NCI-H1092 treated with DMSO at 0.1 percent for 48 hours (cell line): ENCODE results near the gene RCN1.
"Not testable (repeated sequence)": the region's sequence is repeated elsewhere in the genome, so short reads cannot be mapped to it uniquely, and the experiment has no call there.

ENCODE experiments used
- DNase-seq: peaks from one replicate; lab custom pipeline; 2025; lab: John Stamatoyannopoulos, UW

Gene RCN1

DNA sequence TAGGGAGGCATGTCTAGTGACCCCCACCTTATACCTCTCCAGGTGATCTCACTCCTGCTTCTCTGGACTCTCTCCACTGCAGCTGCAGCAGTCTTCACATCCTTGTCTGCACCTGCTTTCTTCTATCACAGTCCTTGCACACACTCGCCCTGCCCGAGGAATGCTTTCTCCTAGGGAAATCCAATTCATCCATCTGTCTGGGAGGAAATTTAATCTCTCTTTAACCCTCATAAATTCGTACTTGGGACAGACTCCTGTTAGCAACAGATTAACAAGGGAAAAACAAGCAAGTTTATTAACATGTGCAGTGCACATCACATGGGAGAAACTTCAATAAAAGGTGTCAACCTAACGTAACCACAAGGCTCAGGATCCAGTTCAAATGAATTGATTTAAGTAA lies 11.3 kb upstream of the RCN1 start:
- no peak for DNase-seq

DNA sequence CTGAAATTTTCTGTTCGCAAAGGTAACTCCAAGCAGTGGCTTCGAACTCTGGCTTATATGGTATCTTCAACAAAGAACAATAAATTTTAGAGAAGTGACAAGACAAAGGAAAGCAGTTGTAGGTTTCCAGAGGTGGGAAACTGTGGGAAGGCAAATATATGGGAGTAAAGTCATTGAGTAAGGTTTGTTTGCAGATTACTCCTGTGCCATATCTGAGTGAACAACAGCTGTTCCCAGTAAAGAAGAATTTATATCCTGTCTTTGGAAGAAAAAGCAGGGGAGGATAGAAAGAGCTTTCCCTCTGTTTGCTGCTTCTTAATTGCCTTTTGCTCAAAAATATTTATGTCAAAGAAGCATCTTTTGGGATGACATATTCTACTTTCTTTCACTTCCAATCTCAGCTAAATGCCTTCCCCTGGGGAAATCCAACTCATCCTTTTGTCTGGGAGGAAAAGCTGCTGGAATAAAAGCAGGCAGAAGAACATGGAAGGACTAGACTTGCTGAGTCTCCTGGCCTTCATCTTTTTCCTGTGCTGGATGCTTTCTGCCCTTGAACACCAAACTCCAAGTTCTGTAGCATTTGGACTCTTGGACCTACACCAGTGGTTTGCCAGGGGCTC lies 10.4 kb upstream of the RCN1 start:
- DNase-seq, result no peak

DNA sequence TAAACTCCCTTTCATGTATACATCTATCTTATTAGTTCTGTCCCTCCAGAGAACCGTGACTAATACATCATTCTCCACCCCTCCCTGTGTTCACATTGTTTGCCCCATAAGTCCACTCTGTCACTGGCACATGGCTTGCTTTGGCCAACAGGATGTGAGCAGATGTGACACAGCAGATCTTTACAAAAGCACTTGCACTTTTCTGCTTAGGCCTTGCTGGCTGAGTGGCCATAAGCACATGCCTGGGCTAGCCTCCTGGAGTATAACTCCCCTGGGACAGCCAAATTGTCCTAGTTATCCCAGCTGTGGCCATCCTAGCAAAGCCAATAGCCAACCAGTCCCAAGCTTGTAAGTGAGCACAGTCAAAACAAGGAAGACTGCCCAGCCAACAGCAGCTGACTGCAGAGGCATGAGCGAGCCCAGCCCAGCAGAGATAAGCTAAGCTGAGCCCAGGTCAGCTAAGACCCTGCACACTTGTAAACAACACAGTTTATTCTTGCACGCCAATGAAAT lies 9.7 kb upstream of the RCN1 start:
- no peak for DNase-seq

DNA sequence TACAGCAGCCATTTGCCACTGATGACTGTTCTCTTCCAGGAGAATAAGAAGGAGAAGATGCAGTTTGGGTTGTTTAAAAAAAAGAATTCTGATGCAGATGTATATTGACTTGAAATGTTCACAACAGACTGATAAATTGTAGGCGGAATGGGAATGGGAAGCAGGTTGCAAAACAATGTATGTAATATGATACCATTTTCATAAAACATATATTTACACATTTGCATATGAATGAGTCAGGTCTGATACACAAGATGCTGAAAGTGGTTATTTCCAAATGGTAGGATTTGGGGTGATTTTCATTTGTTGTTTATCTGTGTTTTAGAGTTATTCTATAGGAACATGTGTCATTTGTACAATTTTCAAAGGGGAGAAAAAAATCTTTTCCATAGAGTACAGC lies 9.0 kb upstream of the RCN1 start:
- no peak for DNase-seq

DNA sequence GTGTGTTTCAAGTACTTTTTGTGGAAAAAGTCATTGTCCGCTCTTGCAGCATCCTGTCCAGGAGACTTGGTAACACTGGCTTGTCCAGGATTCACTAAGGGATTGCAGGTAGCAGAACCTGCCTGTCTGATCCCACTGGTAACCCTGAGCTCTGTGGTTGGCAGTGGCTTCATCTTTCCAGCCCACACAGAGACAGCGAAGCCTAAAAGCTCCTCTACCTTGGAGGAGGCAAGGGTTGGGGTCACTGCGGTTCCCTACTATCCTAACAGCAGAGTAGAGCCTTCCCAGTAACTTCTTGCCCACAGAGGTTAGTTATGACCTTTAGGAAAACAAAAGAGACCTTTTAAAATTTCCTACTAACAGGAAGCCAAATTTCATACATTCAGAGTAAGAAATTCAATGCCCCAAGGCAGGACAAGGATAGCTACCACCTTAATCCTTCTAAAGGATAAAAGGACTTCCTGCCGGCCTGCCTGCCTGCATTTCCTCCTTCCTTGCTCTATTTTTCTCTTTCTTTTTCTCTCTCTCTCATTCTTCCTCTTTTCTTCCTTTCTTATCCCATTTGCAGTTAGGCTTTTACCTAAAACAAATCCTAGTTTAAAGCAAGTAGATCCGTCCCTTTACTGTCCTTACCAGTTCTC lies 8.4 kb upstream of the RCN1 start:
- no peak for DNase-seq

DNA sequence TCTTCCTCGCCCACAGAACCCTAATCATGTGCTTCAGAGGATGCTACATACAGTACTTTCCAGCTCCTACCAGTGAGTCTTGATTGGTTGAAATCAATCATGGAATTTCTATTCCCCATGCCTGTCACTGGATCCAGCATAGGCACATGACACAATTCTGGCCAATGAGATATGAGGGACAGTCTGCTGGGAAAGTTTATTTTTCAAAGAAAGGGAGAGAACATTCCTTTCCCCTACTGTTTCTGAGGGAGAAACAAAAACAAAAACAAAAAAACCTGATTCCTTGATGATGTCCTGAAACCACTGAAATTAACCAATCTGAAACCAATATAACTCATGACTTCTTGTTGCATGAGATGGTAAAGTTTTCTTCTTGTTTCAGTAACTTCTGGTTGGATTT lies 3.3 kb upstream of the RCN1 start:
- DNase-seq, result no peak

DNA sequence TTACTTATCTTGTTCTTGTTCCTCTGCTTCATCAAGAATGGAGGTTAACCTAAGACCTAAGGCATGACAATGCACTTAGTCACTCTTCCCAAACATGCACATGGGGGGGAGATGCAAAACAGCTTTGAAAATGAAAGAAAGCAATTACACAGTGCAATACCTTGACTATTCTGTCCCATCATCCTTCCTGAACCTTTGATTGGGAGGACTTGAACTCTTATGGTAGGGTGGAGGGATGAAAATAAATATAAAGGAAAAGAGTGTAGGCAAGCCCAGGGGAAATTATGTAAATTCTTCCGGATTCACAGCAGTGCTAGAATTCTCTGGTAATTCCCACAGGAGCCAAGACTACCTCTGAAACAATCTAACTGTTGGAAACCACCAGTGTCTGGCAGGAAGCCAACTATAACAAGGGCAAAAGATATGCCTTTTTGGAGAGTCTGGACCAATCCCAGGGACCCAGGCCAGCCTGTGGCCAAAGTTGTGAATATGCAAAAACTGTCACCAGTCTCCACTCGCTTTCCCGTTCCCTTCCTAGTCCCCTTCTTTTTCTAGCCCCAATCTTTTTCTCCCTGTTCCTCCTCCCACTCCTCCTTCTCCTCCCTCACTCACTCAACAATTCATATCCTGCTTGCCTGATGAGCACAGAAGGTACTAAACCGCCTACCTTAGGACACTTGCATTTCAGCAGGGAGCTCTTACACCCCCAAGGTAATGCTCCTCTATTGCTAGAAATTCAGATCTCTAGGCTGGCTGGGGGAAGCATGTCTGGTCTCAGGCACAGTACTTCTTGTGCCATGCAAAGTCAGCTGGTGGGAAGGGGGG lies 2.5 kb upstream of the RCN1 start:
- no peak for DNase-seq

DNA sequence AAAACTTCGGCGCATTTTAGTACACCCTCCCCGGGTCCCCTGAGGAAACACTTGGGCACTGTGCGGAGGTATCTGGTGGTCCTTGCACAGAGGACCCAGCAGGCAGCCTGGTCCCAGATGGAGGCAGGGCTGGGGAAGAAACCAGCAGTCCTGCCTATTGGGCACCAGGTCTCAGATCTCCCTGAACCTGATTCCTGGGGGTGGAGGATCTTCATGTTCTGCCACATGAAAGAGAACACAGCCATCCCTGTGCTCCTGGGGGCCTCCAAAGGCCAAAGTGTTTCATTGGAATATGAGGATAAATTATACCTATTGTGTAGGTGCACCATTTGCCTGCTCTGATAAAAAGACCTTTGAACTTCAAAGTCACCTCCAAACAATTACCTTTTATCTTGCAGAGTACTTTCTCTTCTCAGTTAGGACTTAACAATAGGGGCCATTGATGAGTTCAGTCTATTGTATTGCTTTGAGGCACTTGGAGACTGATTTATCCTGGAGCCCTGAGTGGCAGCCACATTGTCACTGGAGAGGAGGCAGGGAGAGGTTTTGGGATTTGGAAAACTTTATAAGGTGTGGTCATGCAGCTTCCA lies 1.8 kb downstream of the RCN1 start:
- no peak for DNase-seq

DNA sequence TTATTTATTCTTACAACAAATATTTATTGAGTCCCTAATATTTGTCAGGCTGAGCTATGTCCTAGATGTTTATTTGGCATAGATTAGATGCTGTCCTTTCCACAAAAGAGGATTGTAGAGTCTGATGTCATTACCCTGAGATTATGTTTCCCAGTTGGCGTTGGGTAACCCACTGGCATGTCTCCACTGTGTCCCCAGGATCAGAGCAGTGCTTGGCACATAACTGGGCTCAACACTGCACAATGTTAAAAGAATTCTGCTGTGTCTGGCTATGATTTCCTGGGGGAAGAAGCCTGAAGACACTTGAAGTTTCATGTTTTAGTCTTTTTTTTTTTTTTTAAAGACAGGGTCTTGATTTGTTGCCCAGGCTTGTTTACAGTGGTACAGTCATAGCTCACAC lies 4.0 kb downstream of the RCN1 start:
- DNase-seq, result no peak

DNA sequence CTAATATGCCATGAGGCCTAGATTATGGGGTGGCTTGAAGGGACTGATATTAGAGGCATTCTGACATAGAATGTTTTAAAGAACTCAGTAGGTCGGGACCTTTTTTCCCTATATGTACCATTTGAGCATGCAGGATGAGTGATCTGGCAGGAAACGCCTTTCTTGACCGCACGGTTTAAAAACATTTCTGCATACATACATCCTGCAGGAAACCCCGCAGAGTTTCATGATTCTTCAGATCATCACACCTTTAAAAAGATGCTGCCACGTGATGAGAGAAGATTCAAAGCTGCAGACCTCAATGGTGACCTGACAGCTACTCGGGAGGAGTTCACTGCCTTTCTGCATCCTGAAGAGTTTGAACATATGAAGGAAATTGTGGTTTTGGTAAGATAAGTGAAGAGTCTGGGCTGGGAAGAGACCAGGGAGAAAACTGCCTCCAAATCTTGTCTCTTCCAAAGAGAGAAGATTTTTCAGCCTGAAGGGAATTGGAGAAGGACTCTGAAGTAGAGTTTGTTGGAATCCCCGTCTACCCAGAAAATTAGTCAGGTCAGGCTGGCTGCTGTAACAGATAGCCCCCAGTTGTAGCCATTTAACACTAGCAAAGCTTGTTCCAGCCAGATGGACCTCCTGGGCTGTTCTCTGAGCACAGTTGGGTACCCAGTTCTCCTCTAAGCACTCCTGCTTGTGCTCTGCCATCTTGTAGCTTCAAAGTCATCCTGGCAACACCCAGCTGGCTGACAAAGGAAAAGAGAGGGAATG lies 7.4 kb downstream of the RCN1 start:
- no peak for DNase-seq

DNA sequence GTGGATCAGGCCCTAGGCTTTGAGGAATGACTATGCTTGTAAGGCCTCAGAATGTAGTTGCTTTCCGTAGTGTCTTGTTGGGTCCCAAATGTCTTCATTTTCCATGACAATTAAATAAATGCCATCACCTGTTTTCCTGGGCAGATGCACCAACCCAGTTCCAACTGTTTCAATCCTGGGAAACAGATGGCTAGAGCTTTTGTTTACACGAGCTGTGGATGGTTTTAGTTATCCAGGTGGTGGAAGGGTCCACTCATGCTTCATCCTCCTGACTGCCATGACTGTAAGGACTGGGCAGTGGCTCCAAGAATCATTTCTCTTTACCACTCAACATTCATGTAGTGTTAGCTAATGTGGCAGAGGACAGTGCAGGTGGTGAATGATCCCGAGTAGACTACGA lies 8.6 kb downstream of the RCN1 start:
- no peak for DNase-seq

DNA sequence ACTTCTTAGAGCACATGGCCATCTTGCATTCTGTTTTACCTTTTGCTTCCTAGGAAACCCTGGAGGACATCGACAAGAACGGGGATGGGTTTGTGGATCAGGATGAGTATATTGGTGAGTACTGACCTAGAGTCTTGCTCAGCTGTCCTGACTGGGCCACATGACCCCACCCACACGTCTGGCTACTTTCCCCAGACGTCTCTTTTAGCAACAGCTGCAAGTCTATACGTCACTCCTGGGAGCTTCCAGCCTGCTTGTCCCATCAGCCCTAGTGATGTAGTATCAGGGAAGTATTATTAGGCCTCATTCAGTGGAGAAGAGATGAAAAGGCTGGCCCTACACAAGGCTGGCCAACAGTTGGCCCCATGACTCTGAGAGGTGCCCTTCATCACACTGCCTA lies 9.6 kb downstream of the RCN1 start:
- DNase-seq, result no peak

DNA sequence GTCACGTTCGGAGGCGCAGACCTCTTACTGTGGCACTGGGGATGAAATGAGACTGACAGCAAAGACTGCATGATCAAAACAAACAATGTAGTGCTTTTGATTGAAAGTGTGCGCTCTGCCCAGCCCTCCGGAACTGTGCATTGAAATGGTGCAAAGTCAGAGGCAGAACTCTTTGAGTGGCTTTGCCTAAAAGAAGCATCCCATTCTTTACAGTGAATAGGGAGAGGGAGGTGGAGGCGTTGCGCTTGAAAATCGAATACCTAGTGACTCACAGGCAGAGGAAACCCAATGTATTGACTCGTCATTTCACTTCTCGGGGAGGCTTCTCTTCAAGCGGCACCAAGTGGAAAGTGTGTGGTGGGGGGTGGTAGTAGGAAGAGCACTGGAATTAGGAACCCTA lies 10.9 kb downstream of the RCN1 start:
- DNase-seq, result no peak

DNA sequence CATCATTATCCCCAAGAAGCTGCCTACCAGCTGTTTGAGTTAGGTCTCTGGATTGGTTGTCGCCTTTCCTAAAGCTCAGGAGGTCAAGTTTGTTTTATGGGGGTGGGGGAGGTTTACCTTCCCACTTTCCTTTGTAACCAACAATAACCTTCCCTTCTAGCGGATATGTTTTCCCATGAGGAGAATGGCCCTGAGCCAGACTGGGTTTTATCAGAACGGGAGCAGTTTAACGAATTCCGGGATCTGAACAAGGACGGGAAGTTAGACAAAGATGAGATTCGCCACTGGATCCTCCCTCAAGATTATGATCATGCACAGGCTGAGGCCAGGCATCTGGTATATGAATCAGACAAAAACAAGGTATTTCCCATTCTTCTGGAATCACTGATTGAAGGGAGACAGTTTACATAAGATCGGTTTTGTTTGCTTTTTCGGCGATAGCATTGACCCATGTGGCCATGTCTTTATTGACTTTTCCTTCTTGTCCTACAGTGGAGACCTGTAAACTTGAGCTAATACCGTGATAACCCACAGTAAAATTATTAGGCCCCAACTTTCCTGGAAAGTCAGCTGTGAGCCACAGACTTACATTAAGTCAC lies 12.3 kb downstream of the RCN1 start:
- not testable (repeated sequence) for DNase-seq

DNA sequence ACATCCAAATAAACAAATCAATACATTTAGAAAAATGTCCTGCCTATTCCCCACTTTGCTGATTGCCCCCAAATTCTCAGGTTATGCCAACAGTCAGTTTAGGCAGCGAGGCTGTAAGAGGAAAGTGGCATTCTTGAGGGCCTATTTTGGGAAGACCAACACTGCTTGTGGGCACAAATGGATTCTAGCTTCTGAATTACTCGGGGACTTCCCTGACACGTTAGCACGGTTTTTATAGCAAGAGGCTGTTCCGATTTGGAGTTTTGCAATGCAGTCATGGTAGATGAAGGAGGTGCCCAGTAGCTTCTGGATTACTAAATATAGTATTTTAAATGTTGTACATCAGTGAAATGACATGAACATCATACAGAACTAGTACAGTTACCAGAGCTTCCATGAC lies 13.1 kb downstream of the RCN1 start:
- DNase-seq, result no peak

DNA sequence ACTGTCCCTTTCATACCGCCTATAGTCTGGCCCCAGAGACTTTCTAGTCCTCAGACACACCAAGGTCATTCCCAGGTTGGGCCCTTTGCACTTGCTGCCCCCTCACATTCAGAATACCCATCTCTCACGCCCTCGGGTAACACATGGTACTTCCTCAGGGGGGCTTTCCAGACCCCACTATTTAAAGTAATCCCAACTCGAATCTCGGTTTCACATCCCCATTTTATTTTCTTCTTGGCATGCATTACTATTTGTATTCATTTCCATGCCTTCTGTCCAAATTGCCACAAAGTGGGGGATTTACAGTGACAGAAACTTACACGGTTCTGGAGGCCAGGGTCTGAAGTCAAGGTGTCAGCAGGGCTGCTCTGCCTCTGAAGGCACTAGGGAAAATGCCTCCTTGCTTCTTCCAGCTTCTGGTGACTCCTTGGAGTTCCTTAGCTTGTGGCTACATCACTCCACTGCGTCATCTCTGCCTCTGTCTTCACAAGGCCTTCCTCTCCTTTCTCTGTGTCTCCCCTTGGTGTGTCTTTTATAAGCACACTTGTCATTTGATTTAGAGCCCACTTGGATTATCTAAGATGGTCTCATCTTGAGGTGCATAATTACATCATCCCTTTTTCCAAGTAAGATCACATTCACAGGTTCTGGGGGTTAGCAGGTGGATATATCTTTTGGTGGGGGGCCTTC lies 15.1 kb downstream of the RCN1 start:
- no peak for DNase-seq

DNA sequence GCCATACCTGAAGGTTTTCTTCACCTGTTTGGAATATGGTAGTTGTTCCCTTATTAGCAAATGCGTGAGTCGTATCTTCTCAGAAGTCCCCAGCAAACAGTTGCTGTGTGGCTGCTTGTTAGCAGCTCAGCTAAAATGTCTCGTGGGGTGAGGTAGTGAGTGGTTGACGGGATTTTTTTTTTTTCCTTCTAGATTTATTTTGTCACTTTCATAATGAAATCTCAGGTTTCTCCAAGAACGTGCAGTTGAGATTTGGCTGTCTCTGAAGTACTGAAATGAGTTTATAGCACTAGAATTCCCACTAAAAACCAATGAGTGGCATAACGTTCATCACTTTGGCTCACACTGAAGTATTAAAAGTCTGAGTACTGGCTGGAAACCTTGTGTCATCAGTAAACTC lies 16.8 kb downstream of the RCN1 start:
- DNase-seq, result no peak

DNA sequence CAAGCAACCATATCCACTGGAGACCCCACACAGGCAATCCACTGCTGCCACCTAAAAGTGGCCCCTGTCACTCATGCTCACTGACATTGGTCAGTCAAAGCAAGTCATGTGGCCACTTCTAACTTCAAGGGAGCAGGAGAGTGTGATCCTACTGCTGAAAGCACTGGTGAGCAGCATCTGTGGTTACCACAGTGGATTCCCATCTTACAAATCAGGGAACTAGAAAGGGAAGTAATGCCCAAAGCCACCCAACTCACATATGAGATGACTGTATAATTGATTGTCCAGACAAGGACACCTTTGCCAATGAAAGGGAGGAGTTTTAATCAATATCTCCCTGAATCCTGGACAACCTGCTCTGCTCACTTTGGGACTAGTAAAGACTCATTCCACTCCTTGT lies 17.7 kb downstream of the RCN1 start:
- DNase-seq, result no peak

DNA sequence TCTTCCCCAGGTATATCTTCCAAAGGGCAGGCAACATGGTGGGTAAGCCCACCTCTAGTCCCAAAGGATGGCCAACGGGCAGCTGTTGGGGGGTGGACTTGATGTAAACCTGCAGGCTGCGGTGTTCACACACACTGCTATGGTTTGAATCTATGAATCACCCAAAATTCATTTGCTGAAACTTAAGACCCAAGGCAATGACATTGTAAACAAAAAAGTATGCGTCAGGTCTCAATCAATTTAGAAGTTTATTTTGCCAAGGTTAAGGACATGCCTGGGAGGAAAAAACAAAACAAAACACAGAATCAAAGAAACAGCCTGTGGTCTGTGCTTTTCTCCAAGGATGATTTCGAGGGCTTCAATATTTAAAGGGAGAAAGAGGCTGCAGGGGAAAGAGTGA lies 18.3 kb downstream of the RCN1 start:
- DNase-seq, result no peak

DNA sequence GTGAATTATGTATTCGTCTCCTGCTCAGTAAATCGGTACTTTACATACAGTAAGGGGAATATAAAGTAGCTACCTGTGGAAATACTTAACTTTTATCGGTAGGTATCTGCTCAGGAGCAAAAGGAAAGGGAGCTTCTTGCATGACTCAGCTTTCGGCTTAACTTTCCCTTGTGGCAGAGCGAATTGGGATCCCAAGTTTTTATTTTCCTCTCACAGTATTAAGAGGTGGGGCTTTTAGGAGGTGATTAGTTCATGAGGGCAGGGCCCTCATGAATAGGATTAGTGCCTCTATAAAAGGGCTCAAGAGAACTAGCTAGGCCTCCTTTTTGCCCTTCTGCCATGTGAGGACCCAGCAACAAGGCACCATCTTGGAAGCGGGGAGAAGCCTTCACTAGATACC lies 18.7 kb downstream of the RCN1 start:
- DNase-seq, result no peak

DNA sequence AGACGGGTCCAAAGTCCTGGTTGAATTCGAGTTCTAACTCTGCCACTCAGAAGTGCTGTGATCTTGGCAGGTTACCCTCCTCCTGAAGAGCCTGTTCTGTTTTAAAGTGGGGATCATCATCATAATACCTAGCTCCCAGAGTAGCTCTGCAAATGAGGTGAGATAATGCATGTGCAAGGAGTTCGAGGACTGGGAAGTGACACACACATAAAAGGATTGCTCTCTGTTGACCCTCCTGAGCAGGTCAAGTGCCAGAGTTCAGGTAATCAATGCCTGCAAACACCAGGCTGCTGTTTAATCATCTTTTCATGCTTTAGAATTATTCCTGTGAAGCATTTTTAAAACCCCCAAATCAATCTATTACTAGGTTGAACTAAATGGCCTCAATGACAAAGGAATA lies 19.9 kb downstream of the RCN1 start:
- DNase-seq, result no peak
